Right lobe of liver (tissue), 6 donors: ENCODE measurements around the gene C1QTNF7. TPM values are rescaled to one million over a fixed set of nuclear protein-coding genes. Genes with fewer than 3 reads are reported as not detected.

ENCODE experiments used
- ATAC-seq, 4 donors: fragments of 200-7000 bp; cut with Tn5 transposase; one replicate each; pipeline ENCODE4 v1.9.1; 2020; ENCODE audit warnings: mild to moderate bottlenecking in 4 of 4, moderate library complexity in 4 of 4
- DNase-seq, 3 donors: peaks; one replicate each; pipeline ENCODE4 v3.0.0-alpha.2; 2020
- H3K27ac ChIP-seq, 3 donors: fragments of 200-600 bp; one replicate each; pipeline ENCODE4 v1.8.0; 2022
- H3K27me3 ChIP-seq, 2 donors: fragments of 200-600 bp; one replicate each; pipeline ENCODE4 v1.8.0; 2022
- H3K36me3 ChIP-seq, 4 donors: fragments of 200-600 bp; sonication (generic) in 1 of 4; one replicate each; pipeline versions ENCODE4 v1.5.1 to v1.8.0; 2017 to 2022; ENCODE audit warnings: control low read depth in 1 of 4
- H3K4me1 ChIP-seq, 4 donors: fragments of 200-600 bp; sonication (generic) in 1 of 4; one replicate each; pipeline versions ENCODE4 v1.5.1 to v1.8.0; 2017 to 2022; ENCODE audit warnings: control low read depth in 1 of 4
- H3K4me3 ChIP-seq, 3 donors: fragments of 200-600 bp; one replicate each; pipeline ENCODE4 v1.8.0; 2022
- H3K9me3 ChIP-seq, 4 donors: fragments of 200-600 bp; sonication (generic) in 1 of 4; one replicate each; pipeline versions ENCODE4 v1.5.1 to v1.8.0; 2017 to 2022; ENCODE audit warnings: control low read depth in 1 of 4
- CTCF ChIP-seq, 4 donors: fragments of 200-600 bp in 3 of 4; fragments of 450-650 bp in 1 of 4; IDR thresholded peaks; one replicate each; pipeline versions ENCODE4 v1.5.1 to v1.8.0; 2016 to 2022; ENCODE audit warnings: antibody characterized with exemption in 4 of 4, mild to moderate bottlenecking in 2 of 4
- POLR2A ChIP-seq: fragments of 450-650 bp; IDR thresholded peaks from one replicate; pipeline ENCODE4 v1.6.1; 2017; ENCODE audit warnings: antibody characterized with exemption, mild to moderate bottlenecking
- WGBS: methylation state at CpG from one replicate; pipeline ENCODE4 v1.1.6; 2018; ENCODE audit warnings: low coverage, low lambda C conversion rate; ENCODE audit not compliant: insufficient coverage; ENCODE audit errors: missing lambda C conversion rate; 5-methylcytosine and 5-hydroxymethylcytosine counted together
- intact Hi-C, 2 donors: fragments of 100-400 bp; cut with DNase I; formaldehyde crosslinking; loops; one replicate each; pipeline versions ENCODE4 v1.11.2 to v1.14.1; 2022
- total RNA-seq, 6 experiments: library from RNA; depleted of rRNA in 2 of 6; stranded (reverse); fragments of >200 nt in 2 of 6; fragmentation: NEBNext Ultra II Directional in 3 of 6; extraction: Animal tissue kit (Norgen Biotek cat#: 25700) in 3 of 6; gene quantifications; one replicate each; pipeline versions ENCODE4 v1.1.0 to v1.2.4, GENCODE V29; 2016 to 2023
- donor health status: DM: no; HTN: yes; CAD: no.
- donor health status: DM: no; HTN: no; CAD: no.
- donor health status: DM: no; HTN: no; CAD: no.
- donor health status: DM: no; HTN: yes; CAD: no.
- donor health status: DM: no; HTN: yes; CAD: no.

The C1QTNF7 gene
- total RNA-seq, 6 experiments from 2014 or later: 0.15 to 1.2 (median 0.27) TPM

GRCh38 chr4:15413010-15413622 is 14.7 kb upstream of the C1QTNF7 start:
- intact Hi-C loops: no loop called here
- Histone ChIP-seq H3K27me3 (no peaks in the 10 kb centered on the region), H3K36me3 (no peaks in the 10 kb centered on the region), H3K4me1 (peaks cover 0 to 23% (median 0%) of the 10 kb centered on the region in 4 donors), H3K9me3 (no peaks in the 10 kb centered on the region), H3K27ac (no peak overlapping the region), H3K4me3 (no peak overlapping the region)
- WGBS: 36% methylated on average over 5 of the region's 6 CpGs
- DNase-seq (no peak), ATAC-seq (peak; percentile 52 to 92 (median 80))
- TF ChIP-seq CTCF (IDR thresholded peaks at IDR 0.05) (no peak), POLR2A (no peak)

- Histone ChIP-seq H3K27ac (no peak overlapping the region), H3K4me1 (peaks cover 0 to 23% (median 0%) of the 10 kb centered on the region in 4 donors)
- 55% methylated on average over 2 of the region's 2 CpGs for WGBS
Observed at GRCh38 chr4:15413623-15414019, 14.2 kb upstream of the C1QTNF7 start.

GRCh38 chr4:15414551-15415091 is 13.2 kb upstream of the C1QTNF7 start:
- intact Hi-C loops: no loop called here
- no peak for TF ChIP-seq CTCF (IDR thresholded peaks at IDR 0.05)
- TF ChIP-seq POLR2A: no peak
- no peaks in the 10 kb centered on the region for H3K27me3 ChIP-seq
- ATAC-seq (peak in 1 of 4 donors; percentile 21), DNase-seq (no peak)
- H3K36me3 ChIP-seq: no peaks in the 10 kb centered on the region
- no peak overlapping the region for H3K4me3 ChIP-seq
- H3K4me1 ChIP-seq: peaks cover 0 to 23% (median 0%) of the 10 kb centered on the region in 4 donors
- H3K27ac ChIP-seq: no peak overlapping the region
- 53% methylated on average over 4 of the region's 4 CpGs for WGBS
- no peaks in the 10 kb centered on the region for H3K9me3 ChIP-seq

More at GRCh38 chr4:15413623-15414019, 14.2 kb upstream of the C1QTNF7 start:
- no peaks in the 10 kb centered on the region for H3K27me3 ChIP-seq
- H3K4me3 ChIP-seq: no peak overlapping the region
- no peaks in the 10 kb centered on the region for H3K9me3 ChIP-seq
- ATAC-seq: peak in 1 of 4 donors; percentile 15
- no peak for DNase-seq
- intact Hi-C loops: no loop called here
- H3K36me3 ChIP-seq: no peaks in the 10 kb centered on the region
- TF ChIP-seq POLR2A: no peak

GRCh38 chr4:15416357-15417232 is 11.2 kb upstream of the C1QTNF7 start:
- Histone ChIP-seq H3K27me3 (no peaks in the 10 kb centered on the region), H3K4me3 (no peak overlapping the region), H3K36me3 (no peaks in the 10 kb centered on the region), H3K9me3 (no peaks in the 10 kb centered on the region), H3K4me1 (peaks cover 0 to 11% (median 0%) of the 10 kb centered on the region in 4 donors), H3K27ac (no peak overlapping the region)
- DNase-seq: no peak
- TF ChIP-seq POLR2A (no peak), CTCF (IDR thresholded peaks at IDR 0.05) (no peak)
- WGBS: 71% methylated on average over 4 of the region's 6 CpGs
- intact Hi-C loops: no loop called here
- ATAC-seq: peak in 1 of 4 donors; percentile 14

GRCh38 chr4:15417233-15417660 is 10.6 kb upstream of the C1QTNF7 start:
- Histone ChIP-seq H3K4me1 (peaks cover 0 to 11% (median 0%) of the 10 kb centered on the region in 4 donors), H3K27me3 (no peaks in the 10 kb centered on the region), H3K9me3 (no peaks in the 10 kb centered on the region), H3K36me3 (no peaks in the 10 kb centered on the region), H3K27ac (no peak overlapping the region), H3K4me3 (no peak overlapping the region)
- intact Hi-C loops: no loop called here
- ATAC-seq (no peak), DNase-seq (no peak)
- TF ChIP-seq CTCF (IDR thresholded peaks at IDR 0.05) (no peak), POLR2A (no peak)
